ENCODE results near the gene NLRC5. TPM values are rescaled to one million over a fixed set of nuclear protein-coding genes. Genes with fewer than 3 reads are reported as not detected.

The NLRC5 gene
- total RNA-seq, 1 donor from 2014 or later: 169 TPM

GRCh38 chr16:57029161-57030160, 40.1 kb downstream of the NLRC5 start:
- H3K36me3 Mint-ChIP-seq (ENCODE audit: low read depth): peaks cover 78% of the 10 kb centered on the region
- no peaks in the 10 kb centered on the region for H3K27me3 Mint-ChIP-seq (ENCODE audit: low read depth)
- no peak overlapping the region for H3K4me3 Mint-ChIP-seq (ENCODE audit: low read depth)
- no peak overlapping the region for H3K27ac Mint-ChIP-seq
- H3K9me3 Mint-ChIP-seq: no peaks in the 10 kb centered on the region
- H3K4me1 Mint-ChIP-seq (ENCODE audit: low read depth): peaks cover 27% of the 10 kb centered on the region
- intact Hi-C loops (cut with micrococcal nuclease): no loop called here
- no peak for DNase-seq (ENCODE audit: low spot score)

DNA sequence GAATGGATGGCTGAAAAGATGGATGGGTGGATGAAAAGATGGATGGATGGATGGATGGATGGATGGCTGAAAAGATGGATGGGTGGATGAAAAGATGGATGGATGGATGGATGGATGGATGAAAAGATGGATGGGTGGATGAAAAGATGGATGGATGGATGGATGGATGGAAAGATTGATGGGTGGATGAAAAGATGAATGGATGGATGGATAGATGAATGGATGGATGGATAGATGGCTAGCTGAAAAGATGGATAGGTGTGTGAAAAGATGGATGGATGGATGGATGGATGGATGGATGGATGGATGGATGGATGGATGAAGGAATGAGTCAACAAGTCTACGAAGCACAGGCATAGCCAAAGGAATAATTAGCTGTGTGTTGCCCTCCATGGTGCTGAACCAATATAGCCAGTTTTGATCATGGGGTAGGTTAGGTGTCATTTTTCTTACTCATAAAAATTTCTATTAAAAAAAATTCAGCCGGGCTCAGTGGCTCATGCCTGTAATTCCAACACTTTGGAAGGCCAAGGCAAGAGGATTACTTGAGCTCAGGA, 41.1 kb downstream of the NLRC5 start:
- no peak for DNase-seq (ENCODE audit: low spot score)
- no peaks in the 10 kb centered on the region for H3K9me3 Mint-ChIP-seq
- H3K4me1 Mint-ChIP-seq (ENCODE audit: low read depth): peaks cover 31% of the 10 kb centered on the region
- intact Hi-C loops (cut with micrococcal nuclease): no loop called here
- peaks cover 80% of the 10 kb centered on the region for H3K36me3 Mint-ChIP-seq (ENCODE audit: low read depth)
- no peak overlapping the region for H3K4me3 Mint-ChIP-seq (ENCODE audit: low read depth)
- H3K27ac Mint-ChIP-seq: no peak overlapping the region
- H3K27me3 Mint-ChIP-seq (ENCODE audit: low read depth): no peaks in the 10 kb centered on the region

- H3K36me3 Mint-ChIP-seq (ENCODE audit: low read depth): peaks cover 81% of the 10 kb centered on the region
- H3K27ac Mint-ChIP-seq: peak overlapping the region; percentile 38
- intact Hi-C loops (cut with micrococcal nuclease): no loop called here
- H3K9me3 Mint-ChIP-seq: no peaks in the 10 kb centered on the region
- DNase-seq (ENCODE audit: low spot score): no peak
- H3K27me3 Mint-ChIP-seq (ENCODE audit: low read depth): no peaks in the 10 kb centered on the region
- H3K4me3 Mint-ChIP-seq (ENCODE audit: low read depth): no peak overlapping the region
- peaks cover 37% of the 10 kb centered on the region for H3K4me1 Mint-ChIP-seq (ENCODE audit: low read depth)
These were observed 41.8 kb downstream of the NLRC5 start for GRCh38 chr16:57031156-57031555.

DNA sequence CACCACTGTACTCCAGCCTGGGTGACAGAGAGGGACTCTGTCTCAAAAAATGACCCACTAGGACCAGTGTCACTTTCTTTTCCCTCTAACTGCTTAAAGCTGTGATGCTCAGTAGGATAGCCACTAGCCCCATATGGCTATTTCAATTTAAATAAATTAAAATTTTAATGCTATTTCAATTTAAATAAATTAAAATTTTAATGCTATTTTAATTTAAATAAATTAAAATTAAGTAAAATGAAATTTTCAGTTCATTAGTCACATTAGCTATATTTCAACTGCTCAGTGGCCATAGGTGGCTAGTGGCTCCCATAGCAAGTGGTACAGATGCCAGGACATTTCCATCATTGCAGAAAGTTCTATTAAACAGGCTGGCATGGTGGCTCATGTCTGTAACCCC, 43.0 kb downstream of the NLRC5 start:
- peaks cover 78% of the 10 kb centered on the region for H3K36me3 Mint-ChIP-seq (ENCODE audit: low read depth)
- no peak overlapping the region for H3K27ac Mint-ChIP-seq
- H3K4me3 Mint-ChIP-seq (ENCODE audit: low read depth): no peak overlapping the region
- no peaks in the 10 kb centered on the region for H3K9me3 Mint-ChIP-seq
- no peak for DNase-seq (ENCODE audit: low spot score)
- no peaks in the 10 kb centered on the region for H3K27me3 Mint-ChIP-seq (ENCODE audit: low read depth)
- intact Hi-C loops (cut with micrococcal nuclease): no loop called here
- peaks cover 34% of the 10 kb centered on the region for H3K4me1 Mint-ChIP-seq (ENCODE audit: low read depth)

DNA sequence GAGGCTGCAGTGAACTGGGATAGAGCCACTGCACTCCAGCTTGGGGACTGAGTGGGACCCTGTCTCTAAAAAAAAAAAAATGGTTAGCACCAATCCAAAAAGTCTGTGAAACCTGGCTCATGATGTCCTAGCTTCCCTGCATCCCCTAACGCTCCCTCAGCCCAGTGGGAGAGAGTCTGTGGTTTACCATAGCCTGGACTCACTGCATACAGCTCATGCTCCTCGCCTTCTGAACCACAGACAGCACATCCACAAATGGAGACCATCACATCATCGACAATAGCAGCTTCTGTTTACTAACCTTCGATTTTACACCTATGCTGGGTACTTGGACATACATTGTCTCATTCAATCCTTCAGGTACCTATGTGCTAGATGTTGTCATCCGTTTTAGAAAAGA, 43.6 kb downstream of the NLRC5 start:
- intact Hi-C loops (cut with micrococcal nuclease): no loop called here
- H3K27me3 Mint-ChIP-seq (ENCODE audit: low read depth): no peaks in the 10 kb centered on the region
- H3K4me3 Mint-ChIP-seq (ENCODE audit: low read depth): no peak overlapping the region
- no peaks in the 10 kb centered on the region for H3K9me3 Mint-ChIP-seq
- no peak for DNase-seq (ENCODE audit: low spot score)
- H3K27ac Mint-ChIP-seq: no peak overlapping the region
- peaks cover 34% of the 10 kb centered on the region for H3K4me1 Mint-ChIP-seq (ENCODE audit: low read depth)
- peaks cover 78% of the 10 kb centered on the region for H3K36me3 Mint-ChIP-seq (ENCODE audit: low read depth)

DNA sequence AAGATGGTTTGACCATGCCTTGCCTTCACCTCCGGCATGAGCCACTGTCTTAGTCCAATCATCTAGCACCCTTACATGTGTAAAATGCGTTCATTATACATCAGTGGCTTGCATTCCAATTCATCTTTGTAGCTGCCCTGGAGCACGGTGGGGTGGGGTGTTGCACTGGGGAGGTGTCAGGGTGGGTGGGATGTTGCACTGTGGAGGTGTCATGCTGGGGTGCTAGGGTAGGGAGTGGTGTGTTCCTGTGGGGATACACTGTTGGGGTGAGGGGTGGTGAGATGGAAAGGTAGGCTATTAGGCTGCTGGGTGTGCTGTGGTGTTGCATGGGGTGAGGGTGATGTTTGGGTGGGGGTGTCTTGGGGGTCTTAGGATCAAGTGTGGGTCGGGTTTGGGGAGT, 47.0 kb downstream of the NLRC5 start:
- Mint-ChIP-seq H3K36me3 (ENCODE audit: low read depth) (peaks cover 80% of the 10 kb centered on the region), H3K4me3 (ENCODE audit: low read depth) (no peak overlapping the region), H3K4me1 (ENCODE audit: low read depth) (peaks cover 49% of the 10 kb centered on the region), H3K9me3 (no peaks in the 10 kb centered on the region), H3K27me3 (ENCODE audit: low read depth) (no peaks in the 10 kb centered on the region), H3K27ac (peak overlapping the region; percentile 25)
- intact Hi-C loops (cut with micrococcal nuclease): no loop called here
- no peak for DNase-seq (ENCODE audit: low spot score)

DNA sequence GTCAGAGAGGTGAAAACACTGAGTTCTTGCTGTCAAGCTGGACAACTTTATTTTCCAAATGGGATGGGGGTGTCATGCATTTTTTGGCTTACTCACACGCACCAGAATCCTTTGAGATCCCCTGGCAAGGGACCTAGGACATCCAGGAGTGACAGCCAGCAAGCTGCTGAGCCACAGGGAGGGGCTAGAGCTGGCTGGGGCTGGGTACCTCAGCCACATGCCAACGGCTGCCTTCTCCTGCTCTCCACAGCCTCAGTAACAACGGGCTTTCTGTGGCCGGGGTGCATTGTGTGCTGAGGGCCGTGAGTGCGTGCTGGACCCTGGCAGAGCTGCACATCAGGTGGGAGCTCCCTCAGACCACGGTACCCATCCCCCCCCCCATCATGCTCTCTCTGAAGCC, 47.6 kb downstream of the NLRC5 start:
- Mint-ChIP-seq H3K27me3 (ENCODE audit: low read depth) (no peaks in the 10 kb centered on the region), H3K4me1 (ENCODE audit: low read depth) (peaks cover 53% of the 10 kb centered on the region)
- no peak for DNase-seq (ENCODE audit: low spot score)

DNA sequence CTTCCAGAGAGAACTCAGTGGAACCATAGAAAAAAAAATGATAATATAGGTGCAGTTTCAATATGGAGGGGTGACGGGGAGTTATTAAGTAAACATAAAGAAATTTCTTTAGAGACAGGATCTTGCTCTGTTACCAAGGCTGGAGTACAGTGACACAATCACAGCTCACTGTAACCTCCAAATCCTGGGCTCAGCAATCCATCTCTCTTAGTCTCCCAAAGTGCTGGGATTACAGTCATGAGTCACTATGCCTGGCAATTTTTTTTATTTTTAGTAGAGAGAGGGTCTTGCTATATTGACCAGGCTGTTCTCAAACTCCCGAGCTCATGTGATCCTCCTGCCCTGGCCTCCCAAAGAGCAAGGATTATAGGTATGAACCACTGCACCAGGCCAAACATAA, 48.8 kb downstream of the NLRC5 start:
- intact Hi-C loops (cut with micrococcal nuclease): no loop called here
- H3K9me3 Mint-ChIP-seq: no peaks in the 10 kb centered on the region
- peaks cover 65% of the 10 kb centered on the region for H3K4me1 Mint-ChIP-seq (ENCODE audit: low read depth)
- peak overlapping the region; percentile 80 for H3K27ac Mint-ChIP-seq
- H3K4me3 Mint-ChIP-seq (ENCODE audit: low read depth): no peak overlapping the region
- H3K27me3 Mint-ChIP-seq (ENCODE audit: low read depth): no peaks in the 10 kb centered on the region
- no peak for DNase-seq (ENCODE audit: low spot score)
- H3K36me3 Mint-ChIP-seq (ENCODE audit: low read depth): peaks cover 84% of the 10 kb centered on the region

More for the DNA sequence above, 47.6 kb downstream of the NLRC5 start:
- intact Hi-C loops (cut with micrococcal nuclease): no loop called here
- H3K27ac Mint-ChIP-seq: peak overlapping the region; percentile 80
- H3K36me3 Mint-ChIP-seq (ENCODE audit: low read depth): peaks cover 76% of the 10 kb centered on the region
- no peaks in the 10 kb centered on the region for H3K9me3 Mint-ChIP-seq
- H3K4me3 Mint-ChIP-seq (ENCODE audit: low read depth): no peak overlapping the region

DNA sequence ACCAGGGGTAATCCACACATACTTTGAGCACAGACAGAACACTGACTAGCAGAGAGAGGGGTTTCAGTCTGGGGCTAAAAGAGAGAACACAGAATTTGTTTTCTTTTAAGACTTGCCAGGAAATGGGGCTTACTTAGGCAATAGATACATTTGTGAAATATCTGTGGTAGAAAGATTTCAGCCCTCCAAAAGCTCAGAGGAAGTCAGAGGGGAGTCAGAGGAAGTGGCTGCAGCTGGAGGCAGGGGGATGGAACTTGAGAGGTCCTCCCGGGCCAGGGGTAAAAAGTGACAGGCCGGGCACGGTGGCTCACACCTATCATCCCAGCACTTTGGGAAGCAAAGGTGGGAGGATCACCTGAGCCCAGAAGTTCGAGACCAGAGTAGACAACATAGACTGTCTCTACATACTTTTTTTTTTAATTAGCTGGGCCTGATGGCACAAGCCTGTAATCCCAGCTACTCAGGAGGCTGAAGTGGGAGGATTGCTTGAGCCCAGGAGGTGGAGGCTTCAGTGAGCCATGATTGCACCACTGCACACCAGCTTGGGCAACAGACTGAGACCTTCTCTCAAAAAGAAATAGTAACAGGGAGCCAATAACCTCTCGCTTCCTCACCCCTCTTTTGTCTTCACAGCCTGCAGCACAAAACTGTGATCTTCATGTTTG, 49.9 kb downstream of the NLRC5 start:
- H3K27me3 Mint-ChIP-seq (ENCODE audit: low read depth): no peaks in the 10 kb centered on the region
- no peaks in the 10 kb centered on the region for H3K9me3 Mint-ChIP-seq
- H3K4me1 Mint-ChIP-seq (ENCODE audit: low read depth): peaks cover 70% of the 10 kb centered on the region
- H3K36me3 Mint-ChIP-seq (ENCODE audit: low read depth): peaks cover 83% of the 10 kb centered on the region
- DNase-seq (ENCODE audit: low spot score): no peak
- H3K4me3 Mint-ChIP-seq (ENCODE audit: low read depth): peak overlapping the region; percentile 35
- H3K27ac Mint-ChIP-seq: peak overlapping the region; percentile 94
- intact Hi-C loops (cut with micrococcal nuclease): no loop called here

DNA sequence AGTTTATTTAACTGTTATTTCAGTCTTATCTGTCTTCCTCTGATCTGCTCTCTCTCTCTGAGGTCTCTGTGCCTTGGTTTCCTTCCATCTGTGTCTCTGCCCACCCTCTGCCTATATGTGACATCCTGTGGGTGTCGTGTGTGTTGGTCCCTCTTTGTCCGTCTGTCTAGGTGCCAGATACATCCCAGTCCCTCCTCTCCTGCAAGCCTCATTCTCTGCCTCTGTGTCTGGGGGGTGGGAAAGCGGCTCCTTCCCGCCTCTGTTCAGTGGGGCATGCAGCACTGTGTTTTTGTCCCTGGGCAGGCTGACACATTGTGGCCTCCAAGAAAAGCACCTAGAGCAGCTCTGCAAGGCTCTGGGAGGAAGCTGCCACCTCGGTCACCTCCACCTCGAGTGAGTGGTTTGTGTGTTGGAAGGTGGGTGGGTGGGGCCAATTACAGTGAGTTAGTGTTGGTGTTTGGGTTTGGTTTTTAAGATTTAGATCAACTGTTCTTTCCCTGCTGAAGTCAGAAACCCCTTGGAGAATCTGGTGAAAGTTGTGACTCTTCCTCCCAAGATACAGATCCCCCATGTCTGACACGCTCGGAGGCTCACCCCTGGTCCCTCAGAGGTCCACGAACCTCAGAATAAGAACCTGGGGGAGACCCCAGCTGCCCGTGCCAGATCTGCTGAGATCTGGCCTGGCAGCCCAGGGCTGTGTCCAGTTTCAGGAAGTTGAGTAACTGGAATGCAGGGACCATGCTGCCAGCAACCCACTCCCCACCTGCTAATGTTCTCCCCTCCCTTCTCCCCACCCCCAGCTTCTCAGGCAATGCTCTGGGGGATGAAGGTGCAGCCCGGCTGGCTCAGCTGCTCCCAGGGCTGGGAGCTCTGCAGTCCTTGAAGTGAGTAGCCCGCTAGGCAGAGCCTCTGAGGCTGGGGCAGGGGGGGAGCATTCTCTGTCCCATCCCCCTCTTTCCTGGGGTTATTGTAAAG, 52.1 kb downstream of the NLRC5 start:
- peaks cover 82% of the 10 kb centered on the region for H3K36me3 Mint-ChIP-seq (ENCODE audit: low read depth)
- peak; percentile 78 for DNase-seq (ENCODE audit: low spot score)
- H3K27ac Mint-ChIP-seq: peak overlapping the region; percentile 94
- peaks cover 65% of the 10 kb centered on the region for H3K4me1 Mint-ChIP-seq (ENCODE audit: low read depth)
- H3K27me3 Mint-ChIP-seq (ENCODE audit: low read depth): no peaks in the 10 kb centered on the region
- no peaks in the 10 kb centered on the region for H3K9me3 Mint-ChIP-seq
- intact Hi-C loops (cut with micrococcal nuclease): loop anchor here (1.0 to 2.0 kb wide), 6 partner anchors 27 to 433 kb away; partner anchors contain the start of gene MT2A
- peak overlapping the region; percentile 62 for H3K4me3 Mint-ChIP-seq (ENCODE audit: low read depth)

DNA sequence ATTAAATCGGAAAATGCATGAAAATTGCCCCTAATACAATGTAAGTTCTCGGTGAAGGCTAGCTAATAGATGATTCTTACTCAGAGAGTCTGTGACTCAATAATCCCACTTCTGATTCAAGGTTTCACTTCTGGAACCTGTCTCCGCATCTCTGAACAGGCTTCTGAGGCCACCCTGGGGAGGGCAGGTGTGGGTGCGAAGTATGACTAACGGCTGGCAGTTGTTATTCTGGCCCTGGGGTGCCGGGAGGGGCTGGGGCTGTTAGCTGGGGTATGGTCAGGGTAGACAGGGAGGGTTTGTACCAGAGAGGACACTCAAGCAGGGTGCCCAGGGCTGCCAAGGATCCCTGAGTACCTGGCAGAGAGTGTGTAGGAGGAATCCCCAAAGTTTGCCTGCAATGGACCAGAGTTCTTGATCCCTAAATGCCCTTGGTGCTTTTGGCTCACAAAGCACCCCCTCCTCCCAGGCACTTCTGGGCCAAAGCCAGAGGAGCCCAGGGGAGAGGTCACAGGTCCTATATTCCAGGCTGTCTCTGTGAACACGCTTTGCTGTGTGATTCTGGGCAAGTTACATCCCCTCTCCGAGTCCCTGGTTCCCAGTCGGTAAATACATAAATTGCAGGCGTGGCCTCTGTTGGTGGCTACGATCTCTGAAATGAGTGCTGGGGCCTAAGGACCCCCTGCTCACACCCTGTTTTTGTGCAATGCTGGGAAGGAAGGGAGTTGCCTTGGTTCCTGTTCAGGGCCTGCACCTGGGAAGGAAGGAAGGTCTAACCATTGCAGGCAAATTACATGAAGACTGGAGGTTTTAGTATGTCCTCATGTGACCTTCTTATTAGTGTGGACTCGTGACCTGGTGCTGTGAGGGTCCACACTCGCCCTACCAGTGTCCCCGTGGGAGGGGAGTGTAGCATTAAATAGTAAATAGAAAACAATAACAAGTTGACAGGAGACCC, 53.1 kb downstream of the NLRC5 start:
- no peaks in the 10 kb centered on the region for H3K27me3 Mint-ChIP-seq (ENCODE audit: low read depth)
- H3K27ac Mint-ChIP-seq: peak overlapping the region; percentile 94
- DNase-seq (ENCODE audit: low spot score): peak; percentile 67
- peaks cover 85% of the 10 kb centered on the region for H3K36me3 Mint-ChIP-seq (ENCODE audit: low read depth)
- H3K4me1 Mint-ChIP-seq (ENCODE audit: low read depth): peaks cover 60% of the 10 kb centered on the region
- intact Hi-C loops (cut with micrococcal nuclease): loop anchor here (1.0 to 2.0 kb wide), 4 partner anchors 28 to 434 kb away; partner anchors contain the start of gene MT2A
- peak overlapping the region; percentile 62 for H3K4me3 Mint-ChIP-seq (ENCODE audit: low read depth)
- no peaks in the 10 kb centered on the region for H3K9me3 Mint-ChIP-seq
